Nephron progenitor cell (in vitro differentiated cells): ENCODE results near the gene PCDHGC3.

Experiments
- DNase-seq: peaks from one replicate; pipeline ENCODE4 v3.0.0; 2021
- H3K27ac Mint-ChIP-seq: 2 replicates; pipeline ENCODE4 v1.8.0; 2021; ENCODE audit warnings: mild to moderate bottlenecking, moderate library complexity, mixed read lengths
- H3K27me3 Mint-ChIP-seq: 2 replicates; pipeline ENCODE4 v1.8.0; 2021; ENCODE audit warnings: mild to moderate bottlenecking, low read depth, mixed read lengths; ENCODE audit not compliant: poor library complexity
- H3K36me3 Mint-ChIP-seq: 2 replicates; pipeline ENCODE4 v1.8.0; 2021; ENCODE audit warnings: low read depth, mixed read lengths
- H3K4me1 Mint-ChIP-seq: 2 replicates; pipeline ENCODE4 v1.8.0; 2021; ENCODE audit warnings: mixed read lengths
- H3K4me3 Mint-ChIP-seq: 2 replicates; pipeline ENCODE4 v1.8.0; 2021; ENCODE audit warnings: mild to moderate bottlenecking, moderate library complexity, mixed read lengths
- H3K9me3 Mint-ChIP-seq: 2 replicates; pipeline ENCODE4 v1.8.0; 2021; ENCODE audit warnings: mild to moderate bottlenecking, moderate library complexity, mixed read lengths
- TF ChIP-seq, protein P1 (sequence below): fragments of 200-600 bp; sonication (generic); IDR thresholded peaks from 2 replicates; pipeline ENCODE4 v1.5.0; 2021; ENCODE audit warnings: antibody characterized with exemption

Gene PCDHGC3

DNA sequence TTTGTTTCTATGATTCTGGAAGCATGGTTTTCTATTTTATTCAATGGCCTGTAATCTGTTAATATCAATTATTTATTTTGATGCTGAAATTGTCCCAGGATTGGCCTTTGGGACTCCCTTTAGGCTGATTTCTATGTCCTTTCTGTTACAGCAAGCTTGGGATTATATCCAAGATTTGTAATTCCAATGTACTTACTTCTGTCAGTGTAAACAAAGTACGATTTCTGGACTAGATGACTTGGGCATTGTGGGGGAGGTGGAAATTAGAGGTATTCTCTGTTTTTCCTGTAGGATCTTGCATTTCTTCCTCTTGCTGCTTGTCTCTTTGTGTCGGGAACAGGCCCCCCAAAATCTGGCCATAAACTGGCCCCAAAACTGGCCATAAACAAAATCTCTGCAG lies 41.8 kb upstream of the PCDHGC3 start:
- H3K9me3 Mint-ChIP-seq = peaks cover 95% of the 10 kb centered on the region
- DNase-seq = no peak
- H3K27me3 Mint-ChIP-seq = no peaks in the 10 kb centered on the region
- TF ChIP-seq, protein P1, sequence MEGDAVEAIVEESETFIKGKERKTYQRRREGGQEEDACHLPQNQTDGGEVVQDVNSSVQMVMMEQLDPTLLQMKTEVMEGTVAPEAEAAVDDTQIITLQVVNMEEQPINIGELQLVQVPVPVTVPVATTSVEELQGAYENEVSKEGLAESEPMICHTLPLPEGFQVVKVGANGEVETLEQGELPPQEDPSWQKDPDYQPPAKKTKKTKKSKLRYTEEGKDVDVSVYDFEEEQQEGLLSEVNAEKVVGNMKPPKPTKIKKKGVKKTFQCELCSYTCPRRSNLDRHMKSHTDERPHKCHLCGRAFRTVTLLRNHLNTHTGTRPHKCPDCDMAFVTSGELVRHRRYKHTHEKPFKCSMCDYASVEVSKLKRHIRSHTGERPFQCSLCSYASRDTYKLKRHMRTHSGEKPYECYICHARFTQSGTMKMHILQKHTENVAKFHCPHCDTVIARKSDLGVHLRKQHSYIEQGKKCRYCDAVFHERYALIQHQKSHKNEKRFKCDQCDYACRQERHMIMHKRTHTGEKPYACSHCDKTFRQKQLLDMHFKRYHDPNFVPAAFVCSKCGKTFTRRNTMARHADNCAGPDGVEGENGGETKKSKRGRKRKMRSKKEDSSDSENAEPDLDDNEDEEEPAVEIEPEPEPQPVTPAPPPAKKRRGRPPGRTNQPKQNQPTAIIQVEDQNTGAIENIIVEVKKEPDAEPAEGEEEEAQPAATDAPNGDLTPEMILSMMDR = no peak
- no peak overlapping the region for H3K27ac Mint-ChIP-seq
- no peak overlapping the region for H3K4me3 Mint-ChIP-seq
- H3K4me1 Mint-ChIP-seq = no peaks in the 10 kb centered on the region
- peaks cover 94% of the 10 kb centered on the region for H3K36me3 Mint-ChIP-seq

DNA sequence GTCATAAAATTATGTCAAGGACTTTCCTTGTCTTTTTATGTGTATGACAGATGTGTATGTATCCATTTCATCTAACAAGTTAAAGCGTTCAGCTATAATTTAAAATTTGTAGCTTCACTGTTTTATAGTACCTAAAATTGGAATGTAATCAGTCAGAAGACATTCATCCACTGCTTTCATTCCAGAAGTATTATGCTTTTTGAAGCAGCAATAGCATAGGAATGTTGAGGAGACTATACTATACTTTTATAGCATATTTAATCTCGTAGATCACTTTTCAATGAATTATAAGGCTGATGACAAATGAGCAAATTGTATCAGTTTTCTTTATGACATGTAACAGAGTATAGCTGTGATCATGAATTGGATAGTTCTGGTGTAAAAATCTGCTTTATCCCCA lies 38.5 kb upstream of the PCDHGC3 start:
- H3K27ac Mint-ChIP-seq = no peak overlapping the region
- H3K27me3 Mint-ChIP-seq = no peaks in the 10 kb centered on the region
- DNase-seq = no peak
- H3K9me3 Mint-ChIP-seq = peaks cover 93% of the 10 kb centered on the region
- H3K36me3 Mint-ChIP-seq = peaks cover 93% of the 10 kb centered on the region
- TF ChIP-seq, protein P1 = no peak
- H3K4me1 Mint-ChIP-seq = no peaks in the 10 kb centered on the region
- no peak overlapping the region for H3K4me3 Mint-ChIP-seq

DNA sequence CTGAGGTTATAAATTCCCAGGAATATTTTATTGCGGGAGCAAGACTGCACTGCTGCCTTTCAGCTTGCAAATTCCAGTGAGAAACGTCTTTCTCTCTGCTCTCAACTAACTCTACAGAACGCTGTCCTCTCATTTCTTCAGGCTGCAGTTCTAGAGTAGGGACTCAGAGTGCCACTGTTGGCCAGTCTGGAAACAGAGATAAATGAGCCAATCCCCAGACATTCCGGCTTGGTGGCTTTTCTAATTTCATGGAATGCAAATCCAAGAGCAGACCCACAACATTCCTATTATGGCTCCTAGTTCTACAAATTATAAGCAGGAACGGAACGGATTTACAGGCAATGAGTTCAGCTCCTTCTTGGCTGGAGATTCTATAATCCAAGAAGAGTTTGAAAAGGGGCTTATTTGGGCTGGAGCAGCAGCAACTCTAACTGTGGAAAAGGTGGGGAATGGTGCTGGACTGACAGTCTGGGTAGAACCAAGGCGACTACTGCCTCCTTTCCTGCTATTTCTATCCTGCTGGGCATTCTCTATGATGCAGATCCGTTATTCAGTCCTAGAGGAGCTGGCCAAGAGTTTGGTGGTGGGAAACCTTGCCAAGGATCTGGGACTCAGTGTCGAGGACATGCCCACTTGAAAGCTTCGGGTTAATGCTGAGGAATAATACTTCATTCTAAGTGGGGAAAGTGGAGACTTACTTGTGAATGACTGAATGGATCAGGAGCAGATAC lies 36.2 kb upstream of the PCDHGC3 start:
- H3K36me3 Mint-ChIP-seq = peaks cover 92% of the 10 kb centered on the region
- no peak overlapping the region for H3K4me3 Mint-ChIP-seq
- H3K27ac Mint-ChIP-seq = no peak overlapping the region
- peaks cover 90% of the 10 kb centered on the region for H3K9me3 Mint-ChIP-seq
- TF ChIP-seq, protein P1 = no peak
- DNase-seq = no peak
- H3K4me1 Mint-ChIP-seq = no peaks in the 10 kb centered on the region
- no peaks in the 10 kb centered on the region for H3K27me3 Mint-ChIP-seq

DNA sequence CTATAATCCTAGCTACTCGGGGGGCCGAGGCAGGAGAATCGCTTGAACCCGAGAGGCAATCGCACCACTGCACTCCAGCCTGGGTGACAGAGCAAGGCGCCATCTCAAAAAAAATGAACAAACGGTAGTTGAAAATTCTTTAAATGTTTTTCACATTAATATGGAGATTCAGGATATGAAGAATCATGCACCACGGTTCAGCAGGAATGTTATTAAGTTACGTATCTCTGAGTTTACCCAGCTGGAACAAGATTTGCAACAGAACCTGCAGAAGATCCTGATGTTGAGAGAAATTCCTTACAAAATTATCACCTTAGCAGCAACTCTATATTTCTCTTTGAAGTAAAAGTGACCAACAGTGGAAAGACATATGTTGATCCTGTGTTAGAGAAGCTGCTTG lies 35.4 kb upstream of the PCDHGC3 start:
- TF ChIP-seq, protein P1 = no peak
- no peaks in the 10 kb centered on the region for H3K4me1 Mint-ChIP-seq
- H3K4me3 Mint-ChIP-seq = no peak overlapping the region
- H3K36me3 Mint-ChIP-seq = peaks cover 92% of the 10 kb centered on the region
- DNase-seq = no peak
- no peaks in the 10 kb centered on the region for H3K27me3 Mint-ChIP-seq
- peaks cover 89% of the 10 kb centered on the region for H3K9me3 Mint-ChIP-seq
- no peak overlapping the region for H3K27ac Mint-ChIP-seq

DNA sequence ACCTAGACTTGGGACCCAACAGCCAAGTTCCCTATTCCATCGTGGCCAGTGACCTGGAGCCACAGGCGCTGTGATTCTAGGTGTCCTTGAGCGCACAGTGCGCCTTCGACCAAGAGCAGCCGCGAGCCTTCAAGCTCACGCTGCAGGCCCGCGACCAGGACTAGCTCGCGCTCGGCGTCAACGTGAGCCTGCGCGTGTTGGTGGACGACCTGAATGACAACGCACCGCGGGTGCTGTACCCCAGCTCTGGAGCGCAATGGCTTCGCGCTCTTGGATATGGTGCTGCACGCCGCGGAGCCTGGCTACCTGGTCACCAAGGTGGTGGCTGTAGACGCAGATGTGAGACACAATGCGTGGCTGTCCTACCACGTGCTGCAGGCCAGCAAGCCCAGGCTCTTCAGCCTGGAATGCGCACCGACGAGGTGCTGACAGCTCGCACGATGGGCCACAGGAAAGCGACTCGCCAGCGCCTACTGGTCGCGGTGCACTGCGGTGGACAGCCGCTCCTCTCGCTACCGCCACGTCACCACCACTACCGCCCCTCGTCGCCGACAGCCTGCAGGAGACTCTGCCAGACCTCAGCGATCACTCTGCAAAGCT lies 34.1 kb upstream of the PCDHGC3 start:
- Mint-ChIP-seq H3K27me3 (no peaks in the 10 kb centered on the region), H3K4me1 (no peaks in the 10 kb centered on the region), H3K27ac (no peak overlapping the region), H3K9me3 (peaks cover 89% of the 10 kb centered on the region), H3K36me3 (peaks cover 92% of the 10 kb centered on the region), H3K4me3 (no peak overlapping the region)
- no peak for DNase-seq
- TF ChIP-seq, protein P1 = no peak

DNA sequence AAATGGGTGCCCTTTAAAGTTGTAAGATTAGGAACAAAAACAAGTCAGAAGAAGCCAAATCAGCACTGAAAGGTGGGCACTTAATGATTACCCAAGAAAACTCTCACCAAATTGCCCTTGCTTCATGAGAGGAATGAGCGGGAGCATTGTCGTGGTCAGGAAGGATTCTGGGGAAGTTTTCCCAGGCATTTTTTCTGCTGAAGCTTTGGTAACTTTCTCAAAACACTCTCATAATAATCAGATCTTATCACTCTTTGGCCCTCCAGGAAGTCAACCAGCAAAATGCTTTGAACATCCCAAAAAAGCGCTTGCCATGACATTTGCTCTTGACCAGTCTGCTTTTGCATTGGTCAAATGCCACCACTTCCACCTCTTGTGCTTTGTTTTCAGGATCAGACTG lies 10.4 kb upstream of the PCDHGC3 start:
- TF ChIP-seq, protein P1 = no peak
- H3K27ac Mint-ChIP-seq = peak overlapping the region; percentile 25
- H3K36me3 Mint-ChIP-seq = peaks cover 49% of the 10 kb centered on the region
- H3K9me3 Mint-ChIP-seq = peaks cover 20% of the 10 kb centered on the region
- H3K4me3 Mint-ChIP-seq = no peak overlapping the region
- no peaks in the 10 kb centered on the region for H3K4me1 Mint-ChIP-seq
- no peaks in the 10 kb centered on the region for H3K27me3 Mint-ChIP-seq
- no peak for DNase-seq
